Uterus (tissue), 4 donors: ENCODE data around the gene SRCIN1. TPM values are rescaled to one million over a fixed set of nuclear protein-coding genes. Genes with fewer than 3 reads are reported as not detected.

Source experiments
- DNase-seq, 2 donors: peaks; one replicate each; pipeline ENCODE4 v3.0.0-alpha.2; 2019 to 2020
- H3K27ac ChIP-seq, 2 donors: fragments of 200-600 bp; sonication (generic); 1 replicate in 1 of 2; 2 replicates in 1 of 2; pipeline ENCODE4 v1.5.1; 2016 to 2018
- H3K27me3 ChIP-seq, 2 donors: fragments of 200-600 bp; sonication (generic); one replicate each; pipeline ENCODE4 v1.5.1; 2018 to 2019; ENCODE audit warnings: control low read depth in 1 of 2
- H3K36me3 ChIP-seq, 2 donors: fragments of 200-600 bp; sonication (generic); one replicate each; pipeline ENCODE4 v1.5.1; 2019; ENCODE audit warnings: control low read depth in 1 of 2
- H3K4me1 ChIP-seq, 2 donors: fragments of 200-600 bp; sonication (generic); one replicate each; pipeline ENCODE4 v1.5.1; 2018 to 2019; ENCODE audit warnings: control low read depth in 1 of 2
- H3K4me3 ChIP-seq, 2 donors: fragments of 200-600 bp; sonication (generic); 1 replicate in 1 of 2; 2 replicates in 1 of 2; pipeline ENCODE4 v1.5.1; 2018 to 2019; ENCODE audit warnings: mild to moderate bottlenecking in 1 of 2
- H3K9me3 ChIP-seq, 2 donors: fragments of 200-600 bp; sonication (generic); one replicate each; pipeline ENCODE4 v1.5.1; 2019; ENCODE audit warnings: control low read depth in 1 of 2
- POLR2A ChIP-seq, 2 donors: fragments of 450-650 bp; IDR thresholded peaks; one replicate each; pipeline ENCODE4 v1.6.1; 2016; ENCODE audit warnings: antibody characterized with exemption in 2 of 2, mild to moderate bottlenecking in 1 of 2, moderate library complexity in 1 of 2
- intact Hi-C: fragments of 100-400 bp; cut with DNase I; formaldehyde crosslinking; loops from one replicate; pipeline ENCODE4 v1.15.1; 2023; ENCODE audit warnings: low total_unique reads
- total RNA-seq, 4 donors: library from RNA; depleted of rRNA in 3 of 4; stranded (reverse); fragments of >200 nt in 3 of 4; gene quantifications; one replicate each; pipeline versions ENCODE4 v1.1.0 to v1.2.4, GENCODE V29; 2014 to 2023
- TF ChIP-seq, protein P1 (sequence below), 4 experiments: fragments of 200-600 bp in 2 of 4; fragments of 450-650 bp in 2 of 4; sonication (generic) in 2 of 4; IDR thresholded peaks; one replicate each; pipeline ENCODE4 v1.5.1; 2016 to 2019; ENCODE audit warnings: antibody characterized with exemption in 4 of 4, mild to moderate bottlenecking in 2 of 4, moderate library complexity in 1 of 4
- donor health status: DM: yes; HTN: yes; CAD: no.

Gene SRCIN1
- total RNA-seq, 4 donors from 2014 or later, result 3.4 to 6.6 TPM; not detected in 2

DNA sequence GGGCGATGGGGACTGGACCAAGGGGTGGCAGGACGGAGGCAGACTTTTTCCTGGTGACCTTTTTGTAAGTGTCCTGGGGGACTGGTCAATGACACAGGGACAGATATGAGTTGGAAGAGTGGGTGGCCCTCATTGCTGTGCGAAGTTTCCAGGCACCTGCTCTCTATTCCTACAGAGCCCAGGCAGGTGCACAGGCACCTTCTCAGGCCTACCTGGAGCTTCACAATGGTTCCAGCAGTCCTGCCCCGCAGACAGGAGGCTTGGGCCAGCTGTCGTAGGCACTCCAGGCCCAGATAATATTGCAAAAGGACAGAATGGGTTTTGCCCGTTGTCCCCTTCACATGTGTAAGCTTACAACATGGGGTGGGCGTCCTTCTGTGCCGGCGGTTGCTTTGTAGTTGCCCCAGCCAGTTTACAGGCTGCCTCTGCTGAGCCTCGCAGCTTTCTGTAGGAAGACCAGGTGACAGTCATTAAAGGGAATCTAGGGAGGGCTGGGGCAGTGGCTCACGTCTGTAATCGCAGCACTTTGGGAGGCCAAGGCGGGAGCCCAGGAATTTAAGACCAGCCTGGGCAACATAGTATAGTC is 93.2 kb downstream of the SRCIN1 start:
- no peak for DNase-seq
- no peaks in the 10 kb centered on the region for H3K9me3 ChIP-seq
- intact Hi-C loops, result no loop called here
- H3K36me3 ChIP-seq, result no peaks in the 10 kb centered on the region
- peaks cover 0 to 11% of the 10 kb centered on the region in 2 donors for H3K4me1 ChIP-seq
- H3K4me3 ChIP-seq, result no peak overlapping the region
- H3K27me3 ChIP-seq, result no peaks in the 10 kb centered on the region
- peak overlapping the region in 1 of 2 donors; percentile 1 for H3K27ac ChIP-seq
- no peak for TF ChIP-seq POLR2A (IDR thresholded peaks at IDR 0.05)
- TF ChIP-seq, protein P1, sequence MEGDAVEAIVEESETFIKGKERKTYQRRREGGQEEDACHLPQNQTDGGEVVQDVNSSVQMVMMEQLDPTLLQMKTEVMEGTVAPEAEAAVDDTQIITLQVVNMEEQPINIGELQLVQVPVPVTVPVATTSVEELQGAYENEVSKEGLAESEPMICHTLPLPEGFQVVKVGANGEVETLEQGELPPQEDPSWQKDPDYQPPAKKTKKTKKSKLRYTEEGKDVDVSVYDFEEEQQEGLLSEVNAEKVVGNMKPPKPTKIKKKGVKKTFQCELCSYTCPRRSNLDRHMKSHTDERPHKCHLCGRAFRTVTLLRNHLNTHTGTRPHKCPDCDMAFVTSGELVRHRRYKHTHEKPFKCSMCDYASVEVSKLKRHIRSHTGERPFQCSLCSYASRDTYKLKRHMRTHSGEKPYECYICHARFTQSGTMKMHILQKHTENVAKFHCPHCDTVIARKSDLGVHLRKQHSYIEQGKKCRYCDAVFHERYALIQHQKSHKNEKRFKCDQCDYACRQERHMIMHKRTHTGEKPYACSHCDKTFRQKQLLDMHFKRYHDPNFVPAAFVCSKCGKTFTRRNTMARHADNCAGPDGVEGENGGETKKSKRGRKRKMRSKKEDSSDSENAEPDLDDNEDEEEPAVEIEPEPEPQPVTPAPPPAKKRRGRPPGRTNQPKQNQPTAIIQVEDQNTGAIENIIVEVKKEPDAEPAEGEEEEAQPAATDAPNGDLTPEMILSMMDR (IDR thresholded peaks at IDR 0.05), result no peak

DNA sequence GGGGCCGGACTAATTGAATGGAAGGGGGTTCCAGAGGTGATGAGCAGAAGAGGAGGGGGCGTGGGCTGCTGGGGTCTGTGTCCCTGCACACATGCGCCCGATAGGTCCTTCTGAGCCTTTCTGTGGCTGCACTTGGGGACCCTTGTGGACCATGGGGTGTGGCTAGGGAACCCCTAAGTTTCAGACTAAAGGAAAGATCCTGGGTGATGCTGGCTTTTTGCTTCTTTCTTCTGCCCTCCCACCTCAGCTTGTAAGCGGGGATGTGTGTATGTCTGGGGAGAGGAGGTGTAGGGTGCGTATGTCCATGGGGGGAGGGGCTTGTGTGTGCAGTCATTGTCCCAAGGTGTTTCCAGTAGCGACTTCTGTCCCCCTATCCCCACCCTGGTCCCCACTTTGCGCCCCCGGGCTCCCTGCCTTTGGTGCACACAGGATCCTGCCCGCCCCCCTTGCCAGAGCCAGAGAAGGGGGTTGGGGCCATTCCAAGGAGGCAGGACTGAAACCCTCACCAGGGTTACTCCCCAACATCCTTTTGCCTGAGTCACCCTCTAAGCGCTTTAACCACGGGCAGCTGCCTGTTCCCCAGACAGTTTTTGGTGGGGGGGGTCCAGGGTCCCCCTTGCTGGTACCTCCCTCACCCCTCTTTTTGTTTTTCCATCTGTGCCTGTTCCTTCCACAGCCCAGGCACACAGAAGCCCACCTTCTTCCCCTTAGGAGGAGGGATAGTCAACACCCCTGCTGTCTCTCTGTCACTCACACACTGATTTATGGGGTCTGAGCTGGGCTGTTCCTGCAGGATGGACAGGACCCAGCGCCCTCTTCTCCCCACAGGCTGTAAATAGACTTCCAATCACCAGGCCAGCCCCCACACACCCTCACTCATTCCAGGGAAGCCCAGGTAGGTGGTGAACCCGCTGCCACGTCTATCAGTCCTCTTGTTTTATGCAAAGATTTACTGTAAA is 94.3 kb downstream of the SRCIN1 start:
- Histone ChIP-seq H3K9me3 (no peaks in the 10 kb centered on the region), H3K36me3 (no peaks in the 10 kb centered on the region), H3K27me3 (no peaks in the 10 kb centered on the region), H3K4me1 (peaks cover 0 to 11% of the 10 kb centered on the region in 2 donors), H3K4me3 (no peak overlapping the region), H3K27ac (peak overlapping the region; percentile 41 to 62)
- intact Hi-C loops, result no loop called here
- DNase-seq, result peak; percentile 61 to 62
- no peak for TF ChIP-seq POLR2A (IDR thresholded peaks at IDR 0.05)
- TF ChIP-seq, protein P1 (IDR thresholded peaks at IDR 0.05), result no peak

DNA sequence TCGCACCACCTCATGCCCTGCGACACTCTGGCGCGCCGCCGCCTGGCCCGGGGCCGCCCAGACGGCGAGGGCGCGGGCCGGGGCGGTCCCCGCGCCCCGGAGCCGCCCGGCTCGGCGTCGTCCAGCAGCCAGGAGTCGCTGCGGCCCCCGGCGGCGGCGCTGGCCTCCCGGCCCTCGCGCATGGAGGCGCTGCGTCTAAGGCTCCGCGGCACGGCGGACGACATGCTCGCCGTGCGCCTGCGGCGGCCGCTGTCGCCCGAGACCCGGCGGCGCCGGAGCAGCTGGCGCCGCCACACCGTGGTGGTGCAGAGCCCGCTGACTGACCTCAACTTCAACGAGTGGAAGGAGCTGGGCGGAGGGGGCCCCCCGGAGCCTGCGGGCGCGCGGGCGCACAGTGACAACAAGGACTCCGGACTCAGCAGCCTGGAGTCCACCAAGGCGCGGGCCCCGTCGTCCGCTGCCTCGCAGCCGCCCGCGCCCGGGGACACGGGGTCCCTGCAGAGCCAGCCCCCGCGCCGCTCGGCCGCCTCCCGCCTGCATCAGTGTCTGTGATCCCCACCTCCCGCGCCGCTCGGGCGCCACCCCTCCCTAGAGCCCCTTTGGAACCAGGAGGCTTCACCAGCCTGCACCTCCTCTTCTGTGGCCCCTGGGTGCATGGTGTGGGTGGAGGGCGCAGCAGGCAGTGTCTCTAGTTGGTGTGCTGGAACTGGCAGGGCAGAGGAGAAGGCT is 95.2 kb downstream of the SRCIN1 start:
- Histone ChIP-seq H3K4me3 (no peak overlapping the region), H3K9me3 (no peaks in the 10 kb centered on the region), H3K27ac (no peak overlapping the region), H3K4me1 (peaks cover 0 to 11% of the 10 kb centered on the region in 2 donors), H3K36me3 (no peaks in the 10 kb centered on the region), H3K27me3 (no peaks in the 10 kb centered on the region)
- TF ChIP-seq POLR2A (IDR thresholded peaks at IDR 0.05), result no peak
- TF ChIP-seq, protein P1 (IDR thresholded peaks at IDR 0.05), result peak in 1 of 4 experiments; percentile 21
- DNase-seq, result no peak
- intact Hi-C loops, result no loop called here

DNA sequence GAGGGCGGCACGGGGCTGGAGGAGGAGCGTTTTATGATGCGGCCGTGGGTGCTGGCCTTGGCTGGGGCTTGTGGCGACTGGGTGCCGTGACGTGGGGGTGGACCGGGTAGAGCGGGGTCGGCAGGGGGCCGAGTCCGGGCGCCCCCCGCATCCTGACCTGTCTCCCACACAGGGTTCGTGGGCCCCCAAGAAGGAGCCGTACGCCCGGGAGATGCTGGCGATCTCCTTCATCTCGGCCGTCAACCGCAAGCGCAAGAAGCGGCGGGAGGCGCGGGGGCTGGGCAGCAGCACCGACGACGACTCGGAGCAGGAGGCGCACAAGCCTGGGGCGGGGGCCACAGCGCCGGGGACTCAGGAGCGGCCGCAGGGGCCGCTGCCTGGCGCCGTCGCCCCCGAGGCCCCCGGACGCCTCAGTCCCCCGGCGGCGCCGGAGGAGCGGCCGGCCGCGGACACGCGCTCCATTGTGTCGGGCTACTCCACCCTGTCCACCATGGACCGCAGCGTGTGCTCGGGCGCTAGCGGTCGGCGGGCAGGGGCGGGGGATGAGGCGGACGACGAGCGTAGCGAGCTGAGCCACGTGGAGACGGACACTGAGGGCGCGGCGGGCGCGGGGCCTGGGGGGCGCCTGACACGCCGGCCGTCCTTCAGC is 95.9 kb downstream of the SRCIN1 start:
- Histone ChIP-seq H3K4me1 (peaks cover 0 to 11% of the 10 kb centered on the region in 2 donors), H3K36me3 (no peaks in the 10 kb centered on the region), H3K27me3 (no peaks in the 10 kb centered on the region), H3K4me3 (no peak overlapping the region), H3K9me3 (no peaks in the 10 kb centered on the region), H3K27ac (no peak overlapping the region)
- TF ChIP-seq POLR2A (IDR thresholded peaks at IDR 0.05), result no peak
- TF ChIP-seq, protein P1 (IDR thresholded peaks at IDR 0.05), result no peak
- no peak for DNase-seq
- intact Hi-C loops, result no loop called here
